Hepatocyte (in vitro differentiated cells): Measurements from ENCODE around the gene PTPRE.

ENCODE experiments used
- CTCF ChIP-seq: fragments of 200-600 bp; sonication (generic); IDR thresholded peaks from 2 replicates; pipeline ENCODE4 v1.5.1; 2016; ENCODE audit warnings: antibody characterized with exemption, mild to moderate bottlenecking; ENCODE audit not compliant: poor library complexity
- EZH2 ChIP-seq: fragments of 200-600 bp; sonication (generic); IDR thresholded peaks from 2 replicates; pipeline ENCODE4 v1.6.1; 2016; ENCODE audit warnings: antibody characterized with exemption, mild to moderate bottlenecking, borderline replicate concordance
- EZH2phosphoT487 ChIP-seq: fragments of 200-600 bp; sonication (generic); IDR thresholded peaks from one replicate; pipeline ENCODE4 v1.6.1; 2018; ENCODE audit warnings: antibody characterized with exemption, mild to moderate bottlenecking, low read depth, moderate library complexity; ENCODE audit not compliant: unreplicated experiment, severe bottlenecking

GRCh38 chr10:128081222-128081621 is 174.3 kb downstream of the PTPRE start:
- TF ChIP-seq CTCF (no peak), EZH2 (no peak), EZH2phosphoT487 (no peak)
